ENCODE data around the gene CEPT1. TPM values are rescaled to one million over a fixed set of nuclear protein-coding genes. Genes with fewer than 3 reads are reported as not detected.
A peak's percentile ranks its signal among the peaks of the same experiment; 100 is the strongest.

Gene CEPT1
- total RNA-seq, 1 experiment from 2014 or later, result 34.2 TPM

DNA sequence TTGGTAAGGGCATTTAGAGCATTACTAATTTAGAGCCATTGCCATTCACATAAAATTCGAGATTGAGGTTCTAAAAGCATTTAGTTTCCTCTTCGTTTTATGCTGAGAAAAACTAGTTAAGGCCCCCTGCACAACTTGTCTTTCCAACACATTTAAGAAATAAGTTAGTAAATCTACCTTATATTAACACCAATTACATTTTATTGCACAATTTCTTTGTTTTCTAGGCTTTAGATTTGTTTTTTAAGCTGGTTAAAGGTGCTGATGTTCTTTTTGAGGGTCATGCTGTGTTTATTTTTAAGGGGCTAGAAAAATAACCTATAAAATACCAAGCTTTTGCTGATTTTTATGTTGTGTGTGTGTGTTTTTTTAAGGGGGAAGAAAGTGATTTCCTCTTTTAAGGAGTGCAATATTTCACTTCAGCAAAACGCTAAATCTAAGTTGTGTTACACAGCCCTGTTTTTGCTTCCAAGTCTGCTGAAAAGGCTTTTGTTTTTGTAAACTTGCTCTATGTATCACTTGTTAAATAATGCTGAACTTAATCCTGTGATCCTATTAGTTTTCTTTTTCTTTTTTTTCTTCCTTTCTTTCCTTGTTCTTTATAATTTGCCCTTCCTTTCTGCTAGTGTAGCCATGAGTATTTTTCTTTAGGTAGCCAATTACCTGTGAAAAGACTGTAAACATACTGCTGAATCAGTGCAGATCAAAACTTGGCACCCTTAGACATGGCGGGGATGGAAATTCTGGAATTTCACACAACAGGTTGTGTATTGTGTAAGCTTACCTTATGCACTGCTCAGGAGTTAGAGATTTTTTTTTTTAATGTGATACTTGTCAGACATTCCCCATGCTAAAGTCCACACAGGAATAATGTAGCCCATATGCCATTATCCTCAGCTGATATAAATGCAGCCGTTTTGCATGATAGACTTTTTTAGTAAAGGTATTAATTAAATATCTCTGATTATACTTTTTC lies 1.5 kb downstream of the CEPT1 start:
- Histone ChIP-seq H3K9me2 (ENCODE audit: insufficient read depth) (no peaks in the 10 kb centered on the region), H3K27me3 (ENCODE audit: insufficient read depth, low read length) (no peaks in the 10 kb centered on the region), H2AFZ (ENCODE audit: low read depth, low read length, poor library complexity, severe bottlenecking) (no peak overlapping the region), H3K4me2 (ENCODE audit: low read length) (peak overlapping the region; percentile 94), H3K9ac (ENCODE audit: low read length) (peak overlapping the region; percentile 83), H3K79me2 (ENCODE audit: insufficient read depth, low read length) (peaks cover 88% of the 10 kb centered on the region), H3K36me3 (ENCODE audit: control insufficient read depth in 1 of 2, insufficient read depth in 2 of 2, low read length in 2 of 2) (peaks cover 4 to 5% of the 10 kb centered on the region in 2 experiments; a peak in 3 of 4 replicates), H3K27ac (ENCODE audit: low read depth, low read length) (no peak overlapping the region), H4K20me1 (ENCODE audit: insufficient read depth) (0 out of 2 replicates have a peak, but pooled peaks cover 8% of the 10 kb centered on the region), H3K9me3 (ENCODE audit: control insufficient read depth in 1 of 2, insufficient read depth in 1 of 2, low read depth in 1 of 2, low read length in 2 of 2) (no peaks in the 10 kb centered on the region), H3K4me3 (replicated peaks in 1 of 2; ENCODE audit: low read depth in 1 of 2, low read length in 2 of 2) (peak overlapping the region; percentile 93 to 95), H3K4me1 (ENCODE audit: control insufficient read depth in 1 of 2, insufficient read depth in 2 of 2, low read length in 2 of 2) (peaks cover 5 to 11% of the 10 kb centered on the region in 2 experiments; a peak in 3 of 4 replicates)
- ChIA-PET RAD21 (ENCODE audit: low non-redundant PET in 1 of 2, low total read pairs in 2 of 2, uncharacterized antibody in 2 of 2, unreplicated experiment in 2 of 2) (no interaction called here), CTCF (interaction anchor here (0.9 kb wide), 1 partner anchor 81 kb away, joined by 3 read pairs; no protein-coding TSS in a partner anchor), POLR2A (interaction anchor here (1.0 kb wide), 1 partner anchor 71 kb away, joined by 4 read pairs; no protein-coding TSS in a partner anchor)
- no TSS peak for BruUV-seq (replicated peaks)
- DNase-seq (ENCODE audit: low read depth, low spot score), result no peak
- TF ChIP-seq CBX3 (IDR thresholded peaks at IDR 0.05; ENCODE audit: low read depth), result no peak
- intact Hi-C loops (cut with micrococcal nuclease), result loop anchor here (2.0 kb wide), 1 partner anchor 21 kb away; no protein-coding TSS in a partner anchor
- ATAC-seq, result no peak

DNA sequence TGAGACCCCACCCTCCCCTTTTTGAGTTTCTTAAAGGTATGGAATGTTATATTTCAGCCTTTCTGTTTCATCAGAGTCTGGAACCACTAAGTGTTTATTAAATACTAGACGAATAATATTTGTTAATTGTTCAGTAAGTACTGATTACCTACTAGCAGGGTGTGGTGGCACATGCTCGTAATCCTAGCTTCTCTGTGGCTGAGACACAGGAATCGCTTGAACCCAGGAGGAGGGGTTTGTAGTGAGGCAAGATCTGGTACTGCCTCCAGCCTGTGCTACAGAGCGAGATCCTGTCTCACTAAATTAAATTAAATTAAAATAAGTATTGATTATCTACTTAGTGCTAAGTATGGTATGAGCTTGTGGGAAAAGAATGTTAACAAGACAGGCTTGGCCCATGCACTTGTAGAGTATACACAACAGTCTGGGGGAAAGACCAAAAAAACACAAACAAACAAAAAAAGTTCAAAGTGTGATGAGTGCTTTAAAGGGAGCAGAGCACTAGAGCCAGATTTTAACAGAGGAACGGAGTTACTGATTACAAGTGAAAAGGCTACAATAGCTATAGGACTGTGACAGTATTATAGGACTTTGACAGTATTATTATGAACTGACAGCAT lies 2.4 kb downstream of the CEPT1 start:
- Histone ChIP-seq H3K27me3 (ENCODE audit: insufficient read depth, low read length) (no peaks in the 10 kb centered on the region), H3K4me1 (ENCODE audit: control insufficient read depth in 1 of 2, insufficient read depth in 2 of 2, low read length in 2 of 2) (peaks cover 5 to 11% of the 10 kb centered on the region in 2 experiments; a peak in 3 of 4 replicates), H4K20me1 (ENCODE audit: insufficient read depth) (0 out of 2 replicates have a peak, but pooled peaks cover 8% of the 10 kb centered on the region), H3K36me3 (ENCODE audit: control insufficient read depth in 1 of 2, insufficient read depth in 2 of 2, low read length in 2 of 2) (peaks cover 2% of the 10 kb centered on the region in 2 experiments; a peak in 2 of 4 replicates), H3K27ac (ENCODE audit: low read depth, low read length) (no peak overlapping the region), H3K9me3 (ENCODE audit: control insufficient read depth in 1 of 2, insufficient read depth in 1 of 2, low read depth in 1 of 2, low read length in 2 of 2) (no peaks in the 10 kb centered on the region), H3K9me2 (ENCODE audit: insufficient read depth) (no peaks in the 10 kb centered on the region), H3K9ac (ENCODE audit: low read length) (no peak overlapping the region), H3K79me2 (ENCODE audit: insufficient read depth, low read length) (peaks cover 97% of the 10 kb centered on the region), H2AFZ (ENCODE audit: low read depth, low read length, poor library complexity, severe bottlenecking) (no peak overlapping the region), H3K4me2 (ENCODE audit: low read length) (no peak overlapping the region), H3K4me3 (replicated peaks in 1 of 2; ENCODE audit: low read depth in 1 of 2, low read length in 2 of 2) (no peak overlapping the region)
- no peak for DNase-seq (ENCODE audit: low read depth, low spot score)
- ChIA-PET RAD21 (ENCODE audit: low non-redundant PET in 1 of 2, low total read pairs in 2 of 2, uncharacterized antibody in 2 of 2, unreplicated experiment in 2 of 2) (no interaction called here), POLR2A (interaction anchor here (1.0 kb wide), 1 partner anchor 70 kb away, joined by 4 read pairs; no protein-coding TSS in a partner anchor), CTCF (interaction anchor here (0.9 kb wide), 1 partner anchor 80 kb away, joined by 3 read pairs; no protein-coding TSS in a partner anchor)
- no peak for ATAC-seq
- BruUV-seq (replicated peaks), result no TSS peak
- intact Hi-C loops (cut with micrococcal nuclease), result loop anchor here (2.0 kb wide), 1 partner anchor 20 kb away; no protein-coding TSS in a partner anchor
- TF ChIP-seq RAD21 (IDR thresholded peaks at IDR 0.05; ENCODE audit: low read depth) (no peak), EGR1 (IDR thresholded peaks at IDR 0.05; ENCODE audit: low read depth) (no peak), JUND (IDR thresholded peaks at IDR 0.05) (no peak), ELF1 (IDR thresholded peaks at IDR 0.05; ENCODE audit: borderline replicate concordance, low read depth) (no peak), FOSL1 (IDR thresholded peaks at IDR 0.05; ENCODE audit: low read depth) (no peak), TCF7L2 (IDR thresholded peaks at IDR 0.05; ENCODE audit: borderline replicate concordance, extremely low read depth, insufficient read depth, insufficient read length) (no peak), ZNF274 (IDR thresholded peaks at IDR 0.05; ENCODE audit: low read depth, low read length) (no peak), CEBPB (IDR thresholded peaks at IDR 0.05; ENCODE audit: low read depth) (no peak), POLR2A (IDR thresholded peaks at IDR 0.05; ENCODE audit: borderline replicate concordance, extremely low read depth, insufficient read depth, insufficient read length) (no peak), SIN3A (IDR thresholded peaks at IDR 0.05; ENCODE audit: low read depth) (no peak)
- TF ChIP-seq, protein P1, sequence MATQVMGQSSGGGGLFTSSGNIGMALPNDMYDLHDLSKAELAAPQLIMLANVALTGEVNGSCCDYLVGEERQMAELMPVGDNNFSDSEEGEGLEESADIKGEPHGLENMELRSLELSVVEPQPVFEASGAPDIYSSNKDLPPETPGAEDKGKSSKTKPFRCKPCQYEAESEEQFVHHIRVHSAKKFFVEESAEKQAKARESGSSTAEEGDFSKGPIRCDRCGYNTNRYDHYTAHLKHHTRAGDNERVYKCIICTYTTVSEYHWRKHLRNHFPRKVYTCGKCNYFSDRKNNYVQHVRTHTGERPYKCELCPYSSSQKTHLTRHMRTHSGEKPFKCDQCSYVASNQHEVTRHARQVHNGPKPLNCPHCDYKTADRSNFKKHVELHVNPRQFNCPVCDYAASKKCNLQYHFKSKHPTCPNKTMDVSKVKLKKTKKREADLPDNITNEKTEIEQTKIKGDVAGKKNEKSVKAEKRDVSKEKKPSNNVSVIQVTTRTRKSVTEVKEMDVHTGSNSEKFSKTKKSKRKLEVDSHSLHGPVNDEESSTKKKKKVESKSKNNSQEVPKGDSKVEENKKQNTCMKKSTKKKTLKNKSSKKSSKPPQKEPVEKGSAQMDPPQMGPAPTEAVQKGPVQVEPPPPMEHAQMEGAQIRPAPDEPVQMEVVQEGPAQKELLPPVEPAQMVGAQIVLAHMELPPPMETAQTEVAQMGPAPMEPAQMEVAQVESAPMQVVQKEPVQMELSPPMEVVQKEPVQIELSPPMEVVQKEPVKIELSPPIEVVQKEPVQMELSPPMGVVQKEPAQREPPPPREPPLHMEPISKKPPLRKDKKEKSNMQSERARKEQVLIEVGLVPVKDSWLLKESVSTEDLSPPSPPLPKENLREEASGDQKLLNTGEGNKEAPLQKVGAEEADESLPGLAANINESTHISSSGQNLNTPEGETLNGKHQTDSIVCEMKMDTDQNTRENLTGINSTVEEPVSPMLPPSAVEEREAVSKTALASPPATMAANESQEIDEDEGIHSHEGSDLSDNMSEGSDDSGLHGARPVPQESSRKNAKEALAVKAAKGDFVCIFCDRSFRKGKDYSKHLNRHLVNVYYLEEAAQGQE (IDR thresholded peaks at IDR 0.05; ENCODE audit: low read depth), result no peak
